ENCODE data around the gene PRELID1.
A peak's percentile ranks its signal among the peaks of the same experiment; 100 is the strongest.

PRELID1 gene

DNA sequence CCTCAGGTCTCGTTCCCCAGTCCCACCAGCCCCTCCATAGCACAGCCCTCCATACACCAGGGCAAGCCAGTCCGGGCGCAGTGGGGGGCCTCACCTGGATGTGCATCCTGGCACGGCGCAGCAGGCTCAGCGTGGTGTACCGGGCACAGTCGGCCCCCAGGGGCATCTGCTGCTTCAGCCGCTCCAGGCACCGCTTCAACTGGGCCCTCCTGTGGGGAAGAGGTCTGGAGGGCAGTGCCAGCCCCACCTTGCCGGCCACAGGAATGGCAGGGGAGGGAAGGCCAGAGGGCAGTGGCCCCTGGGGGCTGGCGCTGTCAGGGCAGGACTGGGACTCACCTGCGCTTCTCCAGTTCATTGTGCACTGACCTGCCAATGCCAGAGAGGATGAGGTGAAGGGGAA lies 6.7 kb downstream of the PRELID1 start:
- no peak for TF ChIP-seq CTCF (conservative IDR thresholded peaks at IDR 0.05; ENCODE audit: low read length)
- DNase-seq (ENCODE audit: low read depth): no peak
- no peak overlapping the region; the same call in 1 of the 2 replicates for H3K4me3 ChIP-seq (ENCODE audit: low read length)

GRCh38 chr5:177310757-177311391 lies 7.3 kb downstream of the PRELID1 start:
- peak overlapping the region; percentile 75 for H3K4me3 ChIP-seq (ENCODE audit: low read length)
- DNase-seq (ENCODE audit: low read depth): no peak
- no peak for TF ChIP-seq CTCF (conservative IDR thresholded peaks at IDR 0.05; ENCODE audit: low read length)

GRCh38 chr5:177311392-177311722 lies 7.8 kb downstream of the PRELID1 start:
- no peak for DNase-seq (ENCODE audit: low read depth)
- TF ChIP-seq CTCF (conservative IDR thresholded peaks at IDR 0.05; ENCODE audit: low read length): no peak
- H3K4me3 ChIP-seq (ENCODE audit: low read length): peak overlapping the region; percentile 75

- peak within 1 kb of the TSS; percentile 75 for H3K4me3 ChIP-seq (ENCODE audit: low read length)
- no peak for TF ChIP-seq CTCF (conservative IDR thresholded peaks at IDR 0.05; ENCODE audit: low read length)
- DNase-seq (ENCODE audit: low read depth): peak; percentile 91
These were observed 8.4 kb downstream of the PRELID1 start, which contains the start of gene MXD3 for GRCh38 chr5:177311723-177312648. MXD3 (minus strand) TSS chr5:177311898; CDS start chr5:177311830, 68 bp downstream.

- H3K4me3 ChIP-seq (ENCODE audit: low read length): peak overlapping the region; percentile 12
- no peak for TF ChIP-seq CTCF (conservative IDR thresholded peaks at IDR 0.05; ENCODE audit: low read length)
- DNase-seq (ENCODE audit: low read depth): no peak
These were observed 9.1 kb downstream of the PRELID1 start for GRCh38 chr5:177312649-177313181.

DNA sequence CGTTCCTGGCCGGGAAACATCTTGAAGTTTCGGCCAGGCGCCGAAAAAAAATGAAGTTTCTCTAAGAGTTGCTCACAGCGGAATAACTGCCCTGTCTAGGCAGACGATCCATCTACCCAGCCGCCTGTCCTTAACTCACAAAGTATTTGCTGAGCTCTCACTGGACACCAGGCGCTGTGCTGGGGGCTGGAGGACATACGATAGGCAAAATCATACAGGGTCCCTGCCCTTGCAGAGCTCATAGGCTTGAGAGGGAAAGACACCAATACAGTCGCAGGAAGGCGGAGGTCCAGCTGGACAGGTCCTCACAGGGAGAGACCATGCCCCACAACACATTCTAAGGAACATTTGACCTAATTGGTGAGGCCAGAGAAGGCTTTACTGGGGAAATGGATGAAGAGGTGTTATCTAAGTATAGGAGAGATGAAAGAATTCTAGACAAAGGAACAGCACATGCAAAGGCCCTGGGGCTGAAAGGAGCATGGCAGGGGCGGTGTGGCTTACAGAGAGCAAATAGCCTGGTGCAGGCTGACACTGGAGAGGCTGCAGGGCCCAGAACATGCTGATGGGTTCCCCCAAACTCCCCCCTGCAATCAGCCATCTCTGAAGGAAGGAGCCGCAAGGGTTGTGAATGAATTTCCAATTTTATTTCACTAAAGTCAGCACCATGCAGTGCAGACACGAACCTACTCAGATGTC lies 10.1 kb downstream of the PRELID1 start:
- no peak for TF ChIP-seq CTCF (conservative IDR thresholded peaks at IDR 0.05; ENCODE audit: low read length)
- H3K4me3 ChIP-seq (ENCODE audit: low read length): no peak overlapping the region
- no peak for DNase-seq (ENCODE audit: low read depth)
